HepG2 (cell line): ENCODE data around the gene ADAM15. TPM values are rescaled to one million over a fixed set of nuclear protein-coding genes. Genes with fewer than 3 reads are reported as not detected.

ENCODE experiments used
- DNMT3B ChIP-seq: conservative IDR thresholded peaks from 2 replicates; pipeline ENCODE4 v1.6.1; 2016; ENCODE audit warnings: missing biosample characterization, control low read depth
- FOXK2 ChIP-seq: fragments of 450-650 bp; IDR thresholded peaks from 2 replicates; pipeline ENCODE4 v1.6.1; 2016
- KDM5B ChIP-seq: sonication (generic); formaldehyde crosslinking; IDR thresholded peaks from 2 replicates; pipeline ENCODE4 v1.4.0; 2020; ENCODE audit warnings: missing genetic modification reagents, mild to moderate bottlenecking, borderline replicate concordance
- MLX ChIP-seq: IDR thresholded peaks from 2 replicates; pipeline ENCODE4 v1.6.1; 2016
- RBAK ChIP-seq: sonication (generic); formaldehyde crosslinking; IDR thresholded peaks from 2 replicates; pipeline ENCODE4 v1.5.1; 2020; ENCODE audit warnings: mild to moderate bottlenecking, missing genetic modification reagents
- RNF2 ChIP-seq: fragments of 450-650 bp; conservative IDR thresholded peaks from 2 replicates; pipeline ENCODE4 v1.6.1; 2016; ENCODE audit warnings: low read depth
- SSRP1 ChIP-seq: IDR thresholded peaks from 2 replicates; pipeline ENCODE4 v1.6.1; 2016; ENCODE audit warnings: control low read depth
- ZFP37 ChIP-seq: sonication (generic); formaldehyde crosslinking; IDR thresholded peaks from 2 replicates; pipeline ENCODE4 v1.4.0; 2020; ENCODE audit warnings: missing genetic modification reagents, borderline replicate concordance
- ZMAT3 ChIP-seq: sonication (generic); formaldehyde crosslinking; conservative IDR thresholded peaks from 2 replicates; pipeline ENCODE4 v1.7.0; 2021; ENCODE audit warnings: missing genetic modification reagents
- ZNF280B ChIP-seq: sonication (generic); formaldehyde crosslinking; IDR thresholded peaks from 2 replicates; pipeline ENCODE4 v1.5.0; 2020; ENCODE audit warnings: missing genetic modification reagents, mild to moderate bottlenecking, borderline replicate concordance
- ZNF407 ChIP-seq: sonication (generic); formaldehyde crosslinking; IDR thresholded peaks from one replicate; pipeline ENCODE4 v1.5.1; 2020; ENCODE audit warnings: mild to moderate bottlenecking, missing genetic modification reagents; ENCODE audit errors: not compliant biosample characterization
- ZNF609 ChIP-seq: sonication (generic); formaldehyde crosslinking; IDR thresholded peaks from 2 replicates; pipeline ENCODE4 v1.4.0; 2020; ENCODE audit warnings: mild to moderate bottlenecking, missing genetic modification reagents, borderline replicate concordance
- ZNF776 ChIP-seq: sonication (generic); formaldehyde crosslinking; IDR thresholded peaks from 2 replicates; pipeline ENCODE4 v1.4.0; 2020; ENCODE audit warnings: mild to moderate bottlenecking, missing genetic modification reagents
- polyA plus RNA-seq, 8 experiments: library from polyadenylated mRNA; depleted of rRNA in 3 of 8; stranded (reverse) in 7 of 8; unstranded in 1 of 8; fragments of >200 nt; fragmentation: Illumina TruSeq in 4 of 8; extraction: Trizol in 4 of 8; gene quantifications; 2 replicates each; pipeline versions ENCODE4 v1.2.1 to v1.2.3, GENCODE V29; 2011 to 2016; ENCODE audit warnings: low read depth in 4 of 8, missing spikeins in 1 of 8, mixed read lengths in 1 of 8; ENCODE audit not compliant: insufficient read depth in 1 of 8
- total RNA-seq, 5 experiments: library from RNA; depleted of rRNA; stranded (reverse); fragments of >200 nt; fragmentation: Illumina TruSeq; extraction: Trizol; gene quantifications; 2 replicates each; pipeline ENCODE4 v1.2.3, GENCODE V29; 2016; ENCODE audit warnings: low read depth in 1 of 5

Gene ADAM15
- total and polyA plus RNA-seq, 2 of the 13 experiments (the other 11 are each of a cell fraction or from before 2014, with no cell fraction given): 17.9 to 25.6 TPM

- TF ChIP-seq ZNF280B (CRISPR knock-in tag) (peak; percentile 81; the same call in 1 of the 2 replicates), RNF2 (peak; percentile 74; the same call in 1 of the 2 replicates), ZFP37 (CRISPR knock-in tag) (no peak), ZNF776 (peak; percentile 43; the same call in 1 of the 2 replicates), ZMAT3 (CRISPR knock-in tag) (peak; percentile 96), ZNF407 (CRISPR knock-in tag) (peak; percentile 82), KDM5B (CRISPR knock-in tag) (peak; percentile 94; the same call in 1 of the 2 replicates), DNMT3B (peak; percentile 91), FOXK2 (no peak), MLX (CRISPR knock-in tag) (peak; percentile 62; the same call in 1 of the 2 replicates), SSRP1 (CRISPR knock-in tag) (peak; percentile 93), RBAK (CRISPR knock-in tag) (no peak), ZNF609 (peak; percentile 78)
These were observed at the start of gene ADAM15 (continued) for GRCh38 chr1:155050560-155051341.
